T-helper 1 cell (primary cell): ENCODE measurements around the gene VPS52.
"Not testable (repeated sequence)": the region's sequence is repeated elsewhere in the genome, so short reads cannot be mapped to it uniquely, and the experiment has no call there.

Experiments
- DNase-seq, 5 donors: peaks; one replicate each; pipeline ENCODE4 v3.0.0-alpha.2; 2012 to 2020

The VPS52 gene

DNA sequence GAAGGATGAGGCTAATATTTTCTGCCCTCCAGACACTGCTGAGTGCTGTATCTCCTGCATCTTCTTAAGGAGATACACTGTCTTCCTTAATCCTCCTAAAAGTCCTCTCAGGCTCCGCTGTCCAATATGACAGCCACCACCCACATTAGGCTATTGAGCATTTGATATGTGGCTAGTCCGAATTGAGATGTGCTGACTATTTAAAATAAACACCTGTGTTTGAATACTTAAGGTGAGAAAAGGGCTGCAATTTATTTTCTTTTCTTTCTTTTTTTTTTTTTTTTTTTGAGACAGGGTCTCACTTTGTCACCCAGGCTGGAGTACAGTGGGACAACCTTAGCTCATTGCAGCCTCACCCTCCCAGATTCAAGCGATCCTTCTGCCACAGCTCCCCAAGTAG is 30.2 kb upstream of the VPS52 start:
- no peak for DNase-seq

DNA sequence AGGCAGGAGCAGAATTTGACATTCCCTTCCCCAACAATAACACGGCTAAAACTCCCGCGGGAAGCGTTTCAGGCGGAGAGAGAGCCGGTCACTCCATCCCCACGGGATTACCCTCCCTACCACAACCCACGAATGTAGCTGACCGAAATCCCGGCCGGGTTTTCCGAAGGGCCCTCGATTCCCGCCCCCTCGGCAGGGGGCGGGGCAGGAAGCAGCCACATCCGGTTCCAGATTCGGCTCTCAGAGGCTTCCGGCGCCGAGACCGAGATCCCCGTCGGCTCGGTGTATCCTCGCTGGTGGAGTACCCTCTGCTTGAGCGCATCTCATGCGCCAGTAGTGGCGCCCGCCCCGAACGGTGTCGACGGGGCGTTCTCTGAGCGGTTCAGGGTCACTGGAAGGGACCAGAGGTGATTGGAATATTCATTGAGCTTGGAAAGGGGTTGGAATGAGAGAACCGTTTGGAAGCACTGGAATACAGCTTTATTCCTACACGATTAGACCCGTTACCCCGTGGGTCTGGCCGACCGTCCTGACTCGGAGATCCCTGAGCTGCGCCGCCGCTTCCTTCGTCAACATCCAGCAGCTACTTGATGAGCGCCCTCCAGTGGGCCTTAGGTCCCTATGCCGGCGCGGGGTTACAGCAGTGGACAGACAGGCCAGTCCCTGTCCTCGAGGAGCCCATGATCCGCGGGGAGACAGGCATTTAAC is 27.7 kb upstream of the VPS52 start:
- DNase-seq: peak; percentile 88 to 95 (median 90)

DNA sequence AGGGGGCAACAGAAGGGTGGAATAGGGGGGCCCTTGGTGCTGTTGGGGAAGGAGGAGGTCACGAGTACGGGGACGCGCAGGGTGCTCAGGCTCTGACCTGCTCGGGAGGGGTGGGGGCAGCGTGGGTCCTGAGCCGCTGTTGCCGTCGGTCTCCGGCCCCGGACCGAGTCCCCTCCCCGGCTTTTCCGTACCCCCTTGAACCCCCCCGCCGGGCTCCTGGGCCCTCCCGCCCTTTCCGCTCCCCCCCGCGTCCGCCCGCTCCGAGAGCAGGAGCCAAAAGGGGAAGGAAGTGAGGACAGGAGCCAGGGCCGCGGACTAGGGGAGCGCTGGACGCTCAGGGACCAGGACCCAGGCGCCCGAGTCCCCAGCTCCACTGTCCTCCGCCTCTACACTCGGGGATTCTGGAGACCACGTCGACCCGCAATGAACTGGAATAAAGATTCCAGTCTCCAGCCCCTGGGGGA is 27.1 kb upstream of the VPS52 start, which contains the start of gene RGL2:
Gene RGL2 (minus strand): TSS at position 170 of the 464 bp plus-strand sequence. CDS start 332 bp downstream, outside the sequence.
- DNase-seq: peak; percentile 51 to 74 (median 58)

DNA sequence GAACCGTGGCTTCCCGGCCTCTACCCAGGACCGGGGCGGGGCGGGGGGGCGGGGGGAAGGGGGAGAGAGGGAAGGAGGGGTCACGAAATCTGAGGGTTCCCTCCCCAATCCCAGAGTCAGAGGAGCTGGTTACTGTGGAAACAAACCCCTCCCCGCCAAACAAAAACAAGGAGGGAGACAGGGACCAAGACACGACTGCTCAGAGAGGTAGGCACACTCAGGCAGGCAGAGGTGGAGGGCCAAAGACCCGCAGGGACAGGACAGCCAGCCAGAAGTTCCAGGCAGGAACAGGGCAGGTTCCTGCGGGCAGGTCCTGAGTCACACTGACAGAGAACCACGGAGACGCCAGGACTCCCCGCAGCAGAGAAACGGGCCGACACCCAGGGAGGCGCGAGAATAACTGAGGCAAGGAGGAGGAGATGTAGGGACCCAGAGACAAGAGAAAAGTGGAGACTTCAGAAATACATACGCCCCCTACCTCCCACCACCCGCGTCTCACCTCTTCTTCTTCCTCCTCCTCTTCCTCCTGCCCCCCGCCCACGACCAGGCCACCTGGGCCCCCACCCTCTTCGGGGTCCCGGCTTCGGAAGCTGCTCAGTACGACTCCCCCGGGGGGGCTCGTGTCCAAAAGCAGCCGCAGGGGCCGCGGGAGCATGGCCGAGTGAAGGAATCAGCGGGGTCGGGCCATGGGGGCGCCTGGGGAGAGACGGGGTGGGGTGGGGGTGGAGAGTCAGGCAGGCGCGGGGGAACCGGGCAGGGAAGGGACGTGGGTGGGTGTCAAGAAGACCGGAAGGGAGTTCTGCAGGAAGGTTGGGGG is 26.5 kb upstream of the VPS52 start:
- peak in 4 of 5 donors; percentile 59 to 70 (median 66) for DNase-seq

DNA sequence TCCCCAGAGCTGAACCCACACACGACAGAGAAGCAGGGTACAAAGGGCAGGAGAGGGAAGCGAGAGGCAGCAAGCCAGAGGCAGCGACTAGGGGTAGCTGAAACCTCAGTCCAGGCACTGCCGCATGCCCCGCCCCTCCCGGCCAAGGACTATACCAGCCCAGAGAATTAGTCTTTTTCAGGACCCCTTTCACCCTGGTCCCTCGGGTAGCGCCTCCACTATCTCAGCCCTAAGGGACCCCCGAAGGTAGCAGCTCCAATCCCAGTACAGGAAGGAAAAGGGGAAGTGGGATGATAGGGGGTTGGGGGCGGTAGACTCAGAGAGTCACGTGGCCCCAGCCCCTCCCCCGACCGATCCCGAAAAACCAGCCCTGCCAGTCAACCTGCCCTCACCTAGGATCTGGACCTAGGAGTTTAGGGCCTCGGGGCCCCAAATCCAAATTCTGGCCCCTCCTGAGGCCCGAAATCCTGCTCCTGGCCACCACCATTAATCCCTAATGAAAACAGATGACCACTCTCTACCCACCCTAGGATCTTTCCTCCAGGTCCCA is 25.8 kb upstream of the VPS52 start:
- no peak for DNase-seq

DNA sequence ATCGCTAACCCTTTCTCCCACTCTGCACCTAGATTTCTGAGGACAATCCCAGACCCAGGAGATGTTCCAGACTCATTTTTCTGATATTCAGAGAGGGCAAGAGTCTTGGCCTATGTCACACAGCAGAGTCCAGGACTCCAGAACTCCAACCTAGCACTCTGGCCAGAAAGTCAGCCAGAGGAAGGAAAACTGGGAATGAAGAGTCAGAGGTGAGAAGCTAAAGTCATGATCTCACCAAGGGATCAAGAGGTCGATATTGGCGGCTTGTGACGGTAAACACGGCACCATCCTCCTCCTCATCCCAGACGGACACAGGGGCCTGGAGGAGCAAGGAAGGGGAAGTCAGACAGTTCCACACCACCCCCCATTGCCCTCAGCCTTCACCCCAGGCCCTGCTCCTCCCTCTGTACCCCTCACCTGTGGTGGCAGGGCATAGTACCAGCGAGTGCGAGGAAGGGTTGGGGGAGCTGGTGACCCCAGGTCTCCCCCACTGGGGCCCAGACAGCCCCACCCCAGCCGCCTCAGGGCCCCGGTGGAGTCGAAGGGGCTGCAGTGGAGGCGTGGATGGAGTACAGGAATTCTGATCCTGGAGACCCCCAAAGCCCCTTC is 25.2 kb upstream of the VPS52 start:
- no peak for DNase-seq

DNA sequence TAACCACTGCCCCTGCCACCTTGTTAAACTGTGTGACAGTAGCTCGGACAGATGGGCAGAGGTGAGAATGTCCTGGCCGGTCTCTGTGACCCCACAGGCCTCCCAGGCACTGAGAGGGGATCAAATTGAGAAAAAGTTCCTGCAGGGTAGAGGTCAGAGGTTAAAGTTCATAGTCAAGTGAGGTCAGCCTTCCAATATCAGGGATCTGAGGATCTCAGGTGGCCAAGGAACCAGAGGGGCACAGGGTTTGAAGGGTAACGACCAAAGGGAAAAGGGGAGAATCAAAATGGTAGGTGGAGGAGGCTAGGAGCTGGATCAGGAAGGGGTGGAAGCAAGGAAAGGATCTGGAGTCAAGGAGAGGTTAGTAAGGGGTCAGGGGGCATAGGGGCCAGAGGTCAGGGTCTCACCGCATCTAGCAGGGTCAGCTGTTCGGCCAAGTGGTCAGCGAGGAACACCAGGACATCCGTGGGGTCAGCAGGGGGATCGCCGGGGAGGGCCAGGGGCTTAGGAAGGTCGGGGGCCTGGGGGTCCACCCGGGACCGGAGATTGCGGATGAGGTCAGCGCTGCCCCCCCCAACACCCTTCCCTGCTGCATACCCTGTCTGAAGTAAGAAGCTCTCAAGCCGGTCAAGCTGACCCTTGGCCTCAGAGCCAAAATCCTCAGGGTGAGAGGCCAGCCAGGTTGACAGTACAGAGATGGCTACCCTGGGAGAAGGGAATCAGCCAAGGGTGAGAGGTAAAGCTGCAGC is 24.1 kb upstream of the VPS52 start:
- no peak for DNase-seq

DNA sequence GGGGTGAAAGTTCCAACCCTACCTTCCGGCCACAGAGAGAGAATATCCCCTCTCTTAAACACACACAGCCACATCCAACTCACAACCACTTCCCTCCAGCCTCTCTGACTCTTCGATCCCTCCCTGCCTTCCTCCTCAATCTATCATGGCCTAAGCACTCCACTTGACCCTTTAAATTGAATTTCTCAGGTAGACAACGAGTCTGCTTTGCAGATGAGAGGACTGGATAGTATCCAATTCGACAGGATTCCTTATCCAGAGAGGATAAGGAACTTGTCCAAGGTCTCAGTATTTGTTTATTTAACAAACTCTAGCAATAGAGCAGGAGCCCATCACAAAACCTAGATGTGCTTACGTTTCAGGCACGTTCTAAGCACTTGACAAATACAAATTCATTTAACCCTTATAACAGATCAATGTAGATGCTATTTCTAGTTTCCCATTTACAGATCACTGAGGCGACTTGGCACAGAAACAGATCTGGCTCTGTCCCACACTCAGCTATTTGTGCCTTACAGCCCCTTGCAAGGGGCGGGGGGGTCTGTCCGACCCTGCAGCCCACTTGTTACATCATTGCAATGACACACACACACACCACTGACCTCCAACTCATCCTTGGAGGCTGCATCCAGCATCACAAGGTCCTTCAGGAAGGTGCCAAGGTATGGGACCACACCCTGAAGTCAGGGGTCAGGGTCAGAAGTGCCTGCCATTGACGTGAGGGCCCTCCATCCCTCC is 22.6 kb upstream of the VPS52 start:
- no peak for DNase-seq

DNA sequence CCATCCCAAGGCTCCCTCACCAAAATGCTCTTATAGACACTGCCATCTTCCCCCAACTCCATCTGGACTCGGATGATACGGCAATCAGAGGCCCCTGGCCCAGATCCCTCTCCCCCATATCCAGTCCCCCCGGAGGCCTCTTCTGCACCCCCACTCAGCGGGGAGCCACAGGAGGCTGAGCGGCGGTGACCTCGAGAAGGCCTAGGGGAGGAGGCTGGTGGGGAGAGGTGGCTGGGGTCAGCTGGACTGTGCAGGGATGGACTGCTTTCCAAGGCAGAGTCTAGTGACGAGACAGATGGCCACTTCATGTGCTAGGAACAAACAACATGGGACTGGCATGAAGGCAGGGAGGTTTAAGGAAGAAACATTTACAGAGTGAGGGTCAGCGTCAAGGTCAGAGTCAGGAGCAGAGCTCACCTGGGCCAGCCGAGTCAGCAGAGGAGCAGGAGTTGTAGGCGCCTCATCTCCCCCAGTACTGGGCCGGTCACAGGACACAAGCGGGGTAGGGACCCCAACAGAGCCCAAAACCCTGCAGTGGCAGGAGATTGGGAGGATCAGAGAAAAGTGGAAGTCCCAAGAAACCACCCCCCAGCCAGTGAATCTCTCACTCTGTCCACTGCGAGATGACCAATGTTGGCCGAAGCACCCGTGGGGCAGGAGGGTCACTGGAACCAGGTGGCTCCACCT is 21.5 kb upstream of the VPS52 start:
- DNase-seq: no peak

DNA sequence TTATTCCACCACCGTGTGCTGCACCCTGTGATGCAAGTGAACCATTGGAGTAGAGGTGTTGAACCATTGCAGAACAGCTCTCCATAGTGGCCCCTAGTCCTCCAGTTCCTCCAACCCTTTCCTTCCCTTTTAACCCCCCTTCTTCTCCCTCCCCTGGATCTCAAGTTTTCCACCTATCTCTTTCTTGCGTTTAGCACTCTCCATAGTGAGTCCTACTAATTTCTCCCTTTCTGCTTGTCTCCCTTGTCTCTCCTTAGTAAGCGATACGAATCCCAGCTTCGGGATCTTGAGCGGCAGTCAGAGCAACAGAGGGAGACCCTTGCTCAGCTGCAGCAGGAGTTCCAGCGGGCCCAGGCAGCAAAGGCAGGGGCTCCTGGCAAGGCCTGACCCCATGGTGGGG is 18.8 kb upstream of the VPS52 start:
- no peak for DNase-seq

DNA sequence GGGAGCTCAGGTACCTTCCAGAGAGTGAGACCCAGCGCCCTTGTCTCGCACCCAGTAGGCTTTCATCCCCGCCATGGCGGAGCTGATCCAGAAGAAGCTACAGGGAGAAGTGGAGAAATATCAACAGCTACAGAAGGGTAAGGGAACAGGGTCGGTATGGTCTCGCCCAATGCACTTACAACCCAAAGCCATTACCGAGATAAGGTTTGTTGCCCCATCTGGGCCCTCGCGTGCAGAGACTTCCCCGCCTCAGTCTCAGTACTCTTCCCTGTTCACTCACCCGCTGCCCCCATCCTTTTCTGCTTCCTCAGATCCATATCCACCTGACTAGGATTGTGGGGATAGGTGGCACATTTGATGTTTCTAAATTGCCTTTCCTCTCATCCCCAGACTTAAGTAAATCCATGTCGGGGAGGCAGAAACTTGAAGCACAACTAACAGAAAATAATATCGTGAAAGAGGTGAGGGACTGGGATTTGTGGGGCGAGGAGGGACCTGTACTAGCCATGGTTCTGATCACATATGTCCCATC is 18.2 kb upstream of the VPS52 start:
- no peak for DNase-seq

DNA sequence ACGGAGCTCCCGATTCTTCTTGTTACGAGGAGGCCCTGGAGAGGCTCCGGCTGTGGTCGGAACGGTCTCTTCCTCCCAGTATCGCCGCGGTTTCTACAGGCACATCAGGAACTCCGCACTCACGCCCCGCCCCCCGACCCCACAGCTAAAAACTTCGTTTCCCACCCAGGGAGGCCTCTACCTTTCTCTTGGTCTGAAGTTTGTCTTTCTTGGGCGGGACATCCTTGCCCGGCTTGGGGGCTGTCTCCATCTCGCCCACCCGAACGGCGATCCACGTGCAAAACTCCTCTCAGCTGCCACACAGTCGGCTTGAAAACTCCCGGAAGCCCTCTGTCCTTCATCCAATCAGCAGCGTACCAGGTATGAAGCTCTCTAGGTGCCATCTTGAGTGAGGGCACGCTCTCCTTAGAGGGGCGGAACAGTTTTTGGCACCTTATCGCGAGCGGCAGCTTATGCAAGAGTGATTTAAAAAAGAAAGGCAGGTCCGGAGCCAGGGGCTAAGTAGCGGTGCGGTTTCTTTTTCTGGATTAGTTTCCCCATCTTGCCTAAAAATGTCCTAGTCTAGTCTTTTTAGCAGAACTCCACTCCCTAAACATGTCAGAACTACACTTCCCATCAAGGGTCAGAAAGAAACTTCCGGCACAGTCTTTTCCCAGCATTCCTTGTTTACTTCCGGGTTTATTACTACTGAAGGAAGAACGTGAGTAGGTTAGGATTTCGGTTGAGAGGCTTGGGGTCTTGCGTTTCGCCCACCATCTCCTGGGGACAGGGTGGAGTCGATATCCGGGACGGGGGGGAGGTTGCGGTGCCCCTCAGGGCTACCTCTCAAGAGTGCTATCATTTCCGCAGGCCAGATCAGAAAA is 17.5 kb upstream of the VPS52 start, which contains the start of the genes PFDN6 and WDR46:
Gene PFDN6 (plus strand): TSS at position 681 of the 863 bp plus-strand sequence. CDS start 256 bp downstream, outside the sequence.
Gene WDR46 (minus strand): TSS at position 319 of the 863 bp plus-strand sequence. CDS start 69 bp downstream, at position 250.
- DNase-seq: peak; percentile 53 to 90 (median 73)

DNA sequence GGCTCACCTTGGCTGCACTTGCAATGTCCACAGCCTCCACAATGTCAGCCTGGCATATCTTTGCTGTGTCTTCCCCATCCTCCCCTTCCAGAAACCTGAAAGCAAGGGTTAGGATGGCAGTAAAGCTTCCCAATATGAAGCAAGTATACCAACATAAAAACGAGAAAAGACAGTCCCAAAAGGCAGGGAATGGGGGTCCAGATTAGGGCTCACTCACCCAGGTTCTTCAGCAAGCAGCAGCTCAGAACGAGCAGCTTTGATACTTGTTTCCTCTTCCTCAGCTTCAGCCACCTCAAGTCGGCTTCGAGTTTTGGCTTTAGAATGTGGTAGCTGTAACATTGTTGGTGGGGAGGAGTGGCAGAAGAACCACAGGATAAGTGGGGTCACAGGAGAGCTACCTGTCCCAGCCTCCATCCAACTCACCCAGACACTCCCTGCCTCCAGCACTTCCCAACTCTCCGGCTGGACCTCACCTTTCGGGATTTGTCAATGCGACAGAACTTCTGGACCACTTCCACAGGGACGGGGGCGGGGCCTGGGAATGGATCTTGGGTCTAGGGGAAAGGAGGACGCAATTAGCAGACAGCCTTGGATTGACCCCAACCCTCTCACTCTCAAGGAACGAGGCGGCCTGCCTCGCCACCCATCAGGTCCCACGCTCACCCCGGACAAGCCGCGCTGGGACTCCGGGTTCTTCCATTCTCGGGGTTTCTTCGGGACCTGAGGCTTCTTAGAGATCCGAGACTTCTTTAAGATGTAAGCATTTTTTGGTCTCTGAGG is 16.7 kb upstream of the VPS52 start:
- no peak for DNase-seq

DNA sequence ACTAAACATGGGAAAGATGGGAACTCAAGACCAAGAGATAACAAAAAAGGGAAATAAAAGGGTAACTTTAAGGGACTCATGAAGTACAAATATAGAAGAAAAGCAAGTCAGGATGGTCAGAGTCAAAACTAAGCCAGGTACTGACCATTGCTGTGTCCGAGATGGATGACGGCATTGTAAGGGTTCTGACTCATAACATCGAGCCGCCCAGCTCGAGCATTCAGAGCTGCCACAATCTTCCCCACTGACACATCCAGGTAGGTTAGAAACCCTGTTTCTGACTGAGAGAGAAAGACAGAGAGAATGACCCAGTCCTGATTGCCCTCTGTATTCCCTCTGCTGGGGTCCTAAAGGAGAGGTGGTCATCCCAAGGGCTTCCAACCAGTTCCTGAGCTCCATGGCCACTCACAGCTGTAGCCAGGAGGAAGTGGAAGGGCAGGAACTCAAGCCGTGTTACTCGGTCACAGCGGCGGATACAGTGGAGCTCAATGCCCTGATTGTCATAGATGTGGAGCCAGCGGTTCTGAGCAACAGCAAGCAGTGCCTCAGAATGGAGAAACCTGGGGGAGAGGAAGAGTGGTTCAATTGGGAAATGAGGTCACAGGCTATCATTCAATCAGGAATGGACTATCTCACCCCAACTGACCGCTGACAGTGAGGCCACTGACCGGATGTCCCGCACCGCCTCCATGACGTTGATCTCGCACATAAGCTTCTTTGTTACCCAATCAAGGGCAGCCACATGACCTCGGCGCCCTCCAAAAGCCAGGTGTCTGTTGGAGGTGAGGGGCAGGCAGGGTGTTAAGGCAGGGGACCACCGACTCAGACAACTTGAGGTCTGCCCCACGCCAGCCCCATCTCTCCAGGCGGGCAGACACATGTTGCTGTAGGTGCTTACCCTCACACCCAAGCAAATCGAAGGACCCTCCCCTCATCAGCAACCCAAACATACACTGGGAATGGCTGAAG is 15.6 kb upstream of the VPS52 start:
- no peak for DNase-seq

DNA sequence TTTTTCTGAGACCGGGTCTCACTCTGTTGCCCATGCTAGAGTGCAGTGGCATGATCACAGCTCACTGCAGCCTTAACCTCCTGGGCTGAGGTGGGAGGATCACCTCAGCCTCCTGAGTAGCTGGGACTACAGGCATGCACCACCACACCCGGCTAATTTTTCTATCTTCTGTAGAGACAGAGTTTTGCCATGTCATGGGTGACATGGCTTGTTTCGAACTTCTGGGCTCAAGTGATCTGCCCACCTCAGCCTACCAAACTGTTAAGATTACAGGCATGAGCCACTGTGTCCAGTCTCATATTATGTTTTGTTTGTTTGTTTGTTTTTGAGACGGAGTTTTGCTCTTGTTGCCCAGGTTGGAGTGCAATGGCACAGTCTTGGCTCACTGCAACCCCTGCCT is 13.5 kb upstream of the VPS52 start:
- not testable (repeated sequence) for DNase-seq

DNA sequence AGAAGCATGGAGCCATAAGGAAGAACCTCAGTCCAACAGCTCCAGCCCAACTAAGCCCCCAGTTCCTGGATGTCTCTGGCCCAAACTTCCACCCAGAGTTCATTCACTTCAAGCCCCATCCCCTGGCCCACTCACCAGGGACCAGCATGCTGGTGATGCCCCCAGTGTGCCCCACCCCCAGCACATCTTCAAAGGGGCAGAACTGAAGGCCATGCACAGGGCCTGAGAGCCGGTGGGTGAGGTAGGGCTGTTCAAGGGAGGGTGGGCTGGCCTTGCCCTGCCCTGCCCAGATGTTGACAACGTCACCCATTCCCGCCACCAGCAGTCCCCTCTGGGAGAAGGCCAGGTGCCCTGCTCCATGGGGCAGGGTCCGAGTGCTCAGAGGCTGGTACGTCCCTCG is 8.9 kb upstream of the VPS52 start:
- DNase-seq: no peak

DNA sequence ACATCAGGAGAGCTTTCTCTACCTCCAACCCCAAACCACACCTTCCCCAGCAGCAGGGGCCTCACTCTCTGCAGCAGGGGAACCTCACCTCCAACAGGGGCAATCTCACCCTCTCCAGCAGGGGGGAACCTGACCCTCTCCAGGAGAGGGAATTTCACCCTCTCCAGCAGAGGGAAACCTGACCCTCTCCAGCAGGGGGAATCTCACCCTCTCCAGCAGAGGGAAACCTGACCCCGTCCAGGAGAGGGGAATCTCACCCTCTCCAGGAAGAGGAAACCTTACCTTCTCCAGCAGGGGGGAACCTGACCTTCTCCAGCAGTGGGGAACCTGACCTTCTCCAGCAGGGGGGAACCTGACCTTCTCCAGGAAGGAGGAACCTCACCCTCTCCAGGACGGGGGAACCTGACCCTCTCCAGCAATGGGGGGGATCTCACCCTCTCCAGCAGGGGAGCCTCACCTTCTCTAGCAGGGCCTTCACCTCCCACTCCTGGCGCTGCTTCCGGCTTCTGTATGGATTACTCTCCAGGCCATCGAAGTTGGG is 8.4 kb upstream of the VPS52 start:
- DNase-seq: no peak
